ENCODE data around the gene SMCP. TPM values are rescaled to one million over a fixed set of nuclear protein-coding genes. Genes with fewer than 3 reads are reported as not detected.

Gene SMCP
- total and polyA plus RNA-seq, 2 donors from 2014 or later: not detected

- H3K9me3 ChIP-seq (ENCODE audit: control insufficient read depth in 2 of 3, insufficient read depth in 1 of 3, low read length in 3 of 3): no peaks in the 10 kb centered on the region
- H3K4me3 ChIP-seq (ENCODE audit: low read length in 3 of 3): no peak overlapping the region
- H3K27ac ChIP-seq (ENCODE audit: low read depth in 2 of 2, low read length in 2 of 2): no peak overlapping the region
- TF ChIP-seq, protein P1, sequence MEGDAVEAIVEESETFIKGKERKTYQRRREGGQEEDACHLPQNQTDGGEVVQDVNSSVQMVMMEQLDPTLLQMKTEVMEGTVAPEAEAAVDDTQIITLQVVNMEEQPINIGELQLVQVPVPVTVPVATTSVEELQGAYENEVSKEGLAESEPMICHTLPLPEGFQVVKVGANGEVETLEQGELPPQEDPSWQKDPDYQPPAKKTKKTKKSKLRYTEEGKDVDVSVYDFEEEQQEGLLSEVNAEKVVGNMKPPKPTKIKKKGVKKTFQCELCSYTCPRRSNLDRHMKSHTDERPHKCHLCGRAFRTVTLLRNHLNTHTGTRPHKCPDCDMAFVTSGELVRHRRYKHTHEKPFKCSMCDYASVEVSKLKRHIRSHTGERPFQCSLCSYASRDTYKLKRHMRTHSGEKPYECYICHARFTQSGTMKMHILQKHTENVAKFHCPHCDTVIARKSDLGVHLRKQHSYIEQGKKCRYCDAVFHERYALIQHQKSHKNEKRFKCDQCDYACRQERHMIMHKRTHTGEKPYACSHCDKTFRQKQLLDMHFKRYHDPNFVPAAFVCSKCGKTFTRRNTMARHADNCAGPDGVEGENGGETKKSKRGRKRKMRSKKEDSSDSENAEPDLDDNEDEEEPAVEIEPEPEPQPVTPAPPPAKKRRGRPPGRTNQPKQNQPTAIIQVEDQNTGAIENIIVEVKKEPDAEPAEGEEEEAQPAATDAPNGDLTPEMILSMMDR (IDR thresholded peaks at IDR 0.05; ENCODE audit: borderline replicate concordance, extremely low read depth, insufficient read depth): no peak
- H3K36me3 ChIP-seq (ENCODE audit: control insufficient read depth in 2 of 3, insufficient read depth in 3 of 3, low read length in 3 of 3): no peaks in the 10 kb centered on the region
- intact Hi-C loops (cut with DNase I): no loop called here
- DNase-seq: no peak
- FAIRE-seq: no peak
- no peaks in the 10 kb centered on the region for H3K27me3 ChIP-seq (ENCODE audit: control insufficient read depth, insufficient read depth, low read length)
- H3K4me1 ChIP-seq (ENCODE audit: control insufficient read depth in 2 of 3, insufficient read depth in 2 of 3, low read depth in 1 of 3, low read length in 3 of 3): no peaks in the 10 kb centered on the region
- no peak overlapping the region for H3K9ac ChIP-seq (ENCODE audit: low read length in 3 of 3)
Measured at GRCh38 chr1:152933196-152933595, 55.1 kb downstream of the SMCP start.

Other genes starting within 250 kb of the SMCP start
- not detected for gene LCE2D, start 214.9 kb upstream of the SMCP start, total RNA-seq
- not detected for gene LCE2D, start 214.9 kb upstream of the SMCP start, polyA plus RNA-seq (ENCODE audit: insufficient read depth, low read depth, low replicate concordance)
- gene LCE2C, start 203.0 kb upstream of the SMCP start, total RNA-seq: not detected
- not detected for gene LCE2C, start 203.0 kb upstream of the SMCP start, polyA plus RNA-seq (ENCODE audit: insufficient read depth, low read depth, low replicate concordance)
- gene LCE2B, start 192.2 kb upstream of the SMCP start, total RNA-seq: not detected
- gene LCE2B, start 192.2 kb upstream of the SMCP start, polyA plus RNA-seq (ENCODE audit: insufficient read depth, low read depth, low replicate concordance): not detected
- not detected for gene LCE2A, start 180.0 kb upstream of the SMCP start, total RNA-seq
- not detected for gene LCE2A, start 180.0 kb upstream of the SMCP start, polyA plus RNA-seq (ENCODE audit: insufficient read depth, low read depth, low replicate concordance)
- gene LCE4A, start 170.2 kb upstream of the SMCP start, total RNA-seq: not detected
- not detected for gene LCE4A, start 170.2 kb upstream of the SMCP start, polyA plus RNA-seq (ENCODE audit: insufficient read depth, low read depth, low replicate concordance)
- gene KPRP, start 120.3 kb upstream of the SMCP start, total RNA-seq: not detected
- not detected for gene KPRP, start 120.3 kb upstream of the SMCP start, polyA plus RNA-seq (ENCODE audit: insufficient read depth, low read depth, low replicate concordance)
- gene LCE1F, start 103.2 kb upstream of the SMCP start, total RNA-seq: not detected
- not detected for gene LCE1F, start 103.2 kb upstream of the SMCP start, polyA plus RNA-seq (ENCODE audit: insufficient read depth, low read depth, low replicate concordance)
- gene LCE1E, start 92.1 kb upstream of the SMCP start, total RNA-seq: not detected
- not detected for gene LCE1E, start 92.1 kb upstream of the SMCP start, polyA plus RNA-seq (ENCODE audit: insufficient read depth, low read depth, low replicate concordance)
- gene LCE1D, start 81.6 kb upstream of the SMCP start, total RNA-seq: not detected
- gene LCE1D, start 81.6 kb upstream of the SMCP start, polyA plus RNA-seq (ENCODE audit: insufficient read depth, low read depth, low replicate concordance): not detected
- not detected for gene LCE1C, start 71.7 kb upstream of the SMCP start, total RNA-seq
- not detected for gene LCE1C, start 71.7 kb upstream of the SMCP start, polyA plus RNA-seq (ENCODE audit: insufficient read depth, low read depth, low replicate concordance)
- not detected for gene LCE1B, start 66.4 kb upstream of the SMCP start, total RNA-seq
- gene LCE1B, start 66.4 kb upstream of the SMCP start, polyA plus RNA-seq (ENCODE audit: insufficient read depth, low read depth, low replicate concordance): not detected
- gene LCE1A, start 50.8 kb upstream of the SMCP start, total RNA-seq: not detected
- not detected for gene LCE1A, start 50.8 kb upstream of the SMCP start, polyA plus RNA-seq (ENCODE audit: insufficient read depth, low read depth, low replicate concordance)
- gene LCE6A, start 35.5 kb upstream of the SMCP start, total RNA-seq: not detected
- not detected for gene LCE6A, start 35.5 kb upstream of the SMCP start, polyA plus RNA-seq (ENCODE audit: insufficient read depth, low read depth, low replicate concordance)
- gene LCE7A, start 18.3 kb upstream of the SMCP start, total RNA-seq: not detected
- not detected for gene LCE7A, start 18.3 kb upstream of the SMCP start, polyA plus RNA-seq (ENCODE audit: insufficient read depth, low read depth, low replicate concordance)
- gene IVL, start 30.2 kb downstream of the SMCP start, total RNA-seq: not detected
- not detected for gene IVL, start 30.2 kb downstream of the SMCP start, polyA plus RNA-seq (ENCODE audit: insufficient read depth, low read depth, low replicate concordance)
- not detected for gene SPRR5, start 68.9 kb downstream of the SMCP start, total RNA-seq
- gene SPRR5, start 68.9 kb downstream of the SMCP start, polyA plus RNA-seq (ENCODE audit: insufficient read depth, low read depth, low replicate concordance): not detected
- not detected for gene SPRR4, start 92.3 kb downstream of the SMCP start, total RNA-seq
- not detected for gene SPRR4, start 92.3 kb downstream of the SMCP start, polyA plus RNA-seq (ENCODE audit: insufficient read depth, low read depth, low replicate concordance)
- not detected for gene SPRR1A, start 105.8 kb downstream of the SMCP start, total RNA-seq
- not detected for gene SPRR1A, start 105.8 kb downstream of the SMCP start, polyA plus RNA-seq (ENCODE audit: insufficient read depth, low read depth, low replicate concordance)
- not detected for gene SPRR3, start 123.4 kb downstream of the SMCP start, total RNA-seq
- not detected for gene SPRR3, start 123.4 kb downstream of the SMCP start, polyA plus RNA-seq (ENCODE audit: insufficient read depth, low read depth, low replicate concordance)
- gene SPRR1B, start 152.9 kb downstream of the SMCP start, total RNA-seq: not detected
- not detected for gene SPRR1B, start 152.9 kb downstream of the SMCP start, polyA plus RNA-seq (ENCODE audit: insufficient read depth, low read depth, low replicate concordance)
- not detected for gene SPRR2D, start 162.8 kb downstream of the SMCP start, total RNA-seq
- gene SPRR2D, start 162.8 kb downstream of the SMCP start, polyA plus RNA-seq (ENCODE audit: insufficient read depth, low read depth, low replicate concordance): not detected
- gene SPRR2A, start 179.2 kb downstream of the SMCP start, total RNA-seq: 0.60 TPM
- not detected for gene SPRR2A, start 179.2 kb downstream of the SMCP start, polyA plus RNA-seq (ENCODE audit: insufficient read depth, low read depth, low replicate concordance)
- gene SPRR2B, start 193.3 kb downstream of the SMCP start, total RNA-seq: not detected
- gene SPRR2B, start 193.3 kb downstream of the SMCP start, polyA plus RNA-seq (ENCODE audit: insufficient read depth, low read depth, low replicate concordance): not detected
- gene SPRR2E, start 216.2 kb downstream of the SMCP start, total RNA-seq: not detected
- gene SPRR2E, start 216.2 kb downstream of the SMCP start, polyA plus RNA-seq (ENCODE audit: insufficient read depth, low read depth, low replicate concordance): not detected
- not detected for gene SPRR2F, start 235.2 kb downstream of the SMCP start, total RNA-seq
- not detected for gene SPRR2F, start 235.2 kb downstream of the SMCP start, polyA plus RNA-seq (ENCODE audit: insufficient read depth, low read depth, low replicate concordance)